DOHH2 (cell line): ENCODE data around the gene MTFMT.

Experiments used
- EZH2phosphoT487 ChIP-seq: fragments of 200-600 bp; sonication (generic); IDR thresholded peaks from 2 replicates; pipeline ENCODE4 v1.6.1; 2017; ENCODE audit warnings: borderline replicate concordance, mild to moderate bottlenecking, antibody characterized with exemption, low read length, moderate library complexity, mixed read lengths
- TF ChIP-seq, protein P1 (sequence below): fragments of 200-600 bp; sonication (generic); IDR thresholded peaks from one replicate; pipeline ENCODE4 v1.5.1; 2014; ENCODE audit warnings: antibody characterized with exemption, mild to moderate bottlenecking, low read depth, low read length; ENCODE audit not compliant: poor library complexity, severe bottlenecking

GRCh38 chr15:65051266-65051665 is 21.8 kb upstream of the MTFMT start:
- TF ChIP-seq, protein P1, sequence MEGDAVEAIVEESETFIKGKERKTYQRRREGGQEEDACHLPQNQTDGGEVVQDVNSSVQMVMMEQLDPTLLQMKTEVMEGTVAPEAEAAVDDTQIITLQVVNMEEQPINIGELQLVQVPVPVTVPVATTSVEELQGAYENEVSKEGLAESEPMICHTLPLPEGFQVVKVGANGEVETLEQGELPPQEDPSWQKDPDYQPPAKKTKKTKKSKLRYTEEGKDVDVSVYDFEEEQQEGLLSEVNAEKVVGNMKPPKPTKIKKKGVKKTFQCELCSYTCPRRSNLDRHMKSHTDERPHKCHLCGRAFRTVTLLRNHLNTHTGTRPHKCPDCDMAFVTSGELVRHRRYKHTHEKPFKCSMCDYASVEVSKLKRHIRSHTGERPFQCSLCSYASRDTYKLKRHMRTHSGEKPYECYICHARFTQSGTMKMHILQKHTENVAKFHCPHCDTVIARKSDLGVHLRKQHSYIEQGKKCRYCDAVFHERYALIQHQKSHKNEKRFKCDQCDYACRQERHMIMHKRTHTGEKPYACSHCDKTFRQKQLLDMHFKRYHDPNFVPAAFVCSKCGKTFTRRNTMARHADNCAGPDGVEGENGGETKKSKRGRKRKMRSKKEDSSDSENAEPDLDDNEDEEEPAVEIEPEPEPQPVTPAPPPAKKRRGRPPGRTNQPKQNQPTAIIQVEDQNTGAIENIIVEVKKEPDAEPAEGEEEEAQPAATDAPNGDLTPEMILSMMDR: no peak
- no peak for TF ChIP-seq EZH2phosphoT487
